KMS-11 (cell line): Measurements from ENCODE around the gene NETO1.

ENCODE experiments used
- H2AFZ ChIP-seq: fragments of 200-600 bp; sonication (generic); 2 replicates; pipeline ENCODE4 v1.6.1; 2016; ENCODE audit warnings: antibody characterized with exemption, mixed run types, low read depth
- H3K27ac ChIP-seq: fragments of 200-600 bp; sonication (generic); 2 replicates; pipeline ENCODE4 v1.6.1; 2016; ENCODE audit warnings: mild to moderate bottlenecking, mixed run types
- H3K27me3 ChIP-seq: fragments of 200-600 bp; sonication (generic); 2 replicates; pipeline ENCODE4 v1.6.1; 2017; ENCODE audit warnings: mild to moderate bottlenecking, low read depth, mixed run types, moderate library complexity; ENCODE audit not compliant: insufficient read depth
- H3K36me3 ChIP-seq: fragments of 200-600 bp; sonication (generic); 2 replicates; pipeline ENCODE4 v1.6.1; 2017; ENCODE audit warnings: mild to moderate bottlenecking, mixed run types; ENCODE audit not compliant: insufficient read depth
- H3K4me1 ChIP-seq: fragments of 200-600 bp; sonication (generic); 2 replicates; pipeline ENCODE4 v1.6.1; 2016; ENCODE audit warnings: mild to moderate bottlenecking, low read depth, mixed run types; ENCODE audit not compliant: poor library complexity, severe bottlenecking
- H3K4me2 ChIP-seq: fragments of 200-600 bp; sonication (generic); 2 replicates; pipeline ENCODE4 v1.7.0; 2016; ENCODE audit warnings: mild to moderate bottlenecking, mixed run types
- H3K4me3 ChIP-seq: fragments of 200-600 bp; sonication (generic); IDR thresholded peaks from 2 replicates; pipeline ENCODE4 v1.6.1; 2017; ENCODE audit warnings: low read depth, low read length, mixed read lengths; ENCODE audit not compliant: insufficient read depth
- H3K79me2 ChIP-seq: fragments of 200-600 bp; sonication (generic); 2 replicates; pipeline ENCODE4 v1.6.1; 2016; ENCODE audit warnings: low read depth, mixed run types; ENCODE audit not compliant: insufficient read depth
- H3K9ac ChIP-seq: fragments of 200-600 bp; sonication (generic); 2 replicates; pipeline ENCODE4 v1.6.1; 2016; ENCODE audit warnings: mild to moderate bottlenecking, mixed run types
- H4K20me1 ChIP-seq: fragments of 200-600 bp; sonication (generic); 2 replicates; pipeline ENCODE4 v1.6.1; 2016; ENCODE audit warnings: mild to moderate bottlenecking, mixed run types; ENCODE audit not compliant: insufficient read depth
- TF ChIP-seq, protein P1 (sequence below): fragments of 200-600 bp; sonication (generic); conservative IDR thresholded peaks from 2 replicates; pipeline ENCODE4 v1.6.1; 2017; ENCODE audit warnings: low read depth, mild to moderate bottlenecking, antibody characterized with exemption, low read length, moderate library complexity, mixed read lengths

The NETO1 gene

DNA sequence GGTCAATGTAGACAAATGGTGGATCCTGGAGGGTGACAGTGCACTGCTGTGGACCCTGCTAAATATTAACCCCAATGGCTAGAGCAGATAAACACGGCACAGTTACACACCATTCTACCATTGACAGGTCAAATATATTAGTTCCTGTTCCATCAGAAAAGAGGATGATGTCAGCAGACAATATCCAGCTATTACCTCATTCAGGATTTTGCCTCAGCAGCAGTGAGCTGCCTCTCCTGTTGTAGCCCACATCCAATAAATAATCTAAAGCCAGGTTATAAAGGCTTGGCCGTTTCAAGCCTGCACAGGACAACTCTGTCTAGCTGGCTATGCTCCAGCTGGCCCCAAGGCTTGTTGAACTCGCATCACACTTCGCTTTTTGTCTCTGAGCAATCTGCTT is 31.6 kb upstream of the NETO1 start:
- Histone ChIP-seq H3K27me3 (no peaks in the 10 kb centered on the region), H3K4me3 (no peak overlapping the region), H3K79me2 (no peaks in the 10 kb centered on the region), H2AFZ (no peak overlapping the region), H3K4me1 (no peaks in the 10 kb centered on the region), H3K36me3 (no peaks in the 10 kb centered on the region), H4K20me1 (no peaks in the 10 kb centered on the region), H3K4me2 (no peak overlapping the region), H3K9ac (no peak overlapping the region), H3K27ac (no peak overlapping the region)
- TF ChIP-seq, protein P1, sequence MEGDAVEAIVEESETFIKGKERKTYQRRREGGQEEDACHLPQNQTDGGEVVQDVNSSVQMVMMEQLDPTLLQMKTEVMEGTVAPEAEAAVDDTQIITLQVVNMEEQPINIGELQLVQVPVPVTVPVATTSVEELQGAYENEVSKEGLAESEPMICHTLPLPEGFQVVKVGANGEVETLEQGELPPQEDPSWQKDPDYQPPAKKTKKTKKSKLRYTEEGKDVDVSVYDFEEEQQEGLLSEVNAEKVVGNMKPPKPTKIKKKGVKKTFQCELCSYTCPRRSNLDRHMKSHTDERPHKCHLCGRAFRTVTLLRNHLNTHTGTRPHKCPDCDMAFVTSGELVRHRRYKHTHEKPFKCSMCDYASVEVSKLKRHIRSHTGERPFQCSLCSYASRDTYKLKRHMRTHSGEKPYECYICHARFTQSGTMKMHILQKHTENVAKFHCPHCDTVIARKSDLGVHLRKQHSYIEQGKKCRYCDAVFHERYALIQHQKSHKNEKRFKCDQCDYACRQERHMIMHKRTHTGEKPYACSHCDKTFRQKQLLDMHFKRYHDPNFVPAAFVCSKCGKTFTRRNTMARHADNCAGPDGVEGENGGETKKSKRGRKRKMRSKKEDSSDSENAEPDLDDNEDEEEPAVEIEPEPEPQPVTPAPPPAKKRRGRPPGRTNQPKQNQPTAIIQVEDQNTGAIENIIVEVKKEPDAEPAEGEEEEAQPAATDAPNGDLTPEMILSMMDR, result no peak

DNA sequence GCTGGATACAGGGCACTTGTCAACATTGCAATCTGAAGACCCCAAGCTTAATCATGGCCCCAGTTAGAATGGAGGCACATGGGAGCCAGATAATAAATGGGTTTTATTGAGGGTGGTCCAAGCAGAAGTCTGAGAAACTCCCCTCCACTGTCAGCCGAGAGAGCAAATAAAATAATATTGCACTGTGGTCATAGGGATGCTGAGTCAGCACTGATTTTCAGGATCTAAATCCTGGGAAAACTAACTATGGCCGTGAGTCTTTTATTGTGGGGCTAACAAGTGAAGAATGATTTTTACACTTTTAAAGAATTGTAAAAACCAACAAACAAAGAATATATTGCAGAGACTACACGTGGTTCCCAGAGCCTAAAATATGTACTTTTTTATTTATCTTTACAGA is 31.1 kb upstream of the NETO1 start:
- Histone ChIP-seq H4K20me1 (no peaks in the 10 kb centered on the region), H3K4me3 (no peak overlapping the region), H3K27ac (no peak overlapping the region), H3K27me3 (no peaks in the 10 kb centered on the region), H3K4me2 (no peak overlapping the region), H2AFZ (no peak overlapping the region), H3K4me1 (no peaks in the 10 kb centered on the region), H3K36me3 (no peaks in the 10 kb centered on the region), H3K9ac (no peak overlapping the region), H3K79me2 (no peaks in the 10 kb centered on the region)
- TF ChIP-seq, protein P1, result no peak

DNA sequence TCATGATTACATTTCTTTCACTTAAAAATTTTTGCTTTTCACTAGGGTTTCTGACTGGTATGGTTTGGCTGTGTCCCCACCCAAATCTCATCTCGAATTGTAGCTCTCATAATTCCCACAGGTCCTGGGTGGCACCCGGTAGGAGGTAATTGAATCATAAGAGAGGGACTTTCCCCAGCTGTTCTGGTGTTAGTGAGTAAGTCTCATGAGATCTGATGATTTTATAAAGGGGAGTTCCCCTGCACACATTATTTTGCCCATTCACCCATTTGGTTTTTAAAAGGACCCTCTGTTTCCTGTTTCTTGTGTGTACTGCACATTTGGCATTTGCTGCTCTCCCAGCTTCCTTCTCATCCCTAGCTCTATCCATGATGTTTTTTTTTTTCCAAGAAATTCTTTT is 27.8 kb upstream of the NETO1 start:
- no peaks in the 10 kb centered on the region for H3K79me2 ChIP-seq
- no peaks in the 10 kb centered on the region for H3K27me3 ChIP-seq
- H2AFZ ChIP-seq, result no peak overlapping the region
- no peaks in the 10 kb centered on the region for H3K36me3 ChIP-seq
- no peak overlapping the region for H3K4me2 ChIP-seq
- no peaks in the 10 kb centered on the region for H4K20me1 ChIP-seq
- TF ChIP-seq, protein P1, result no peak
- no peak overlapping the region for H3K4me3 ChIP-seq
- H3K4me1 ChIP-seq, result no peaks in the 10 kb centered on the region
- H3K27ac ChIP-seq, result no peak overlapping the region
- no peak overlapping the region for H3K9ac ChIP-seq

DNA sequence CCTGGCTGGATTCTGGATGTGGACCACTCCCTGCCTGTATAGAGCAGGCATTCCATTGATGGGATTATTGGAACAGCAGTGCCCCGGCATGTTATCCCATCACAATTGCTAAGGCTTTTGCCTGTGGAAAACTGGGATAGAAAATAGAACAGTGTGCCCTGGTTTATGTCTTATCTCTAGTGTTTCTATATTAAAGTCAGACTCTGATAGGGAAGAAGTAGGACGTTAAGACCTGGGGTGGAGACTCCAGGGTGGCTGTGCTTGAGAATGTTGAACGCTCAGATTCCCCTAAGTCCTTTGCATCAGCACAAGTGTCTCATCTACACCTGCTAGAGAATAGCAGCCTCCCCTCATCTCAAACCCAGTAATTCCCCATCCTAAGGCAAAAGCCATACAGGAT is 10.8 kb upstream of the NETO1 start:
- no peaks in the 10 kb centered on the region for H3K36me3 ChIP-seq
- H3K27me3 ChIP-seq, result no peaks in the 10 kb centered on the region
- no peak overlapping the region for H3K4me3 ChIP-seq
- H3K27ac ChIP-seq, result no peak overlapping the region
- TF ChIP-seq, protein P1, result no peak
- H2AFZ ChIP-seq, result no peak overlapping the region
- no peaks in the 10 kb centered on the region for H4K20me1 ChIP-seq
- no peaks in the 10 kb centered on the region for H3K79me2 ChIP-seq
- H3K4me1 ChIP-seq, result no peaks in the 10 kb centered on the region
- no peak overlapping the region for H3K9ac ChIP-seq
- H3K4me2 ChIP-seq, result no peak overlapping the region

DNA sequence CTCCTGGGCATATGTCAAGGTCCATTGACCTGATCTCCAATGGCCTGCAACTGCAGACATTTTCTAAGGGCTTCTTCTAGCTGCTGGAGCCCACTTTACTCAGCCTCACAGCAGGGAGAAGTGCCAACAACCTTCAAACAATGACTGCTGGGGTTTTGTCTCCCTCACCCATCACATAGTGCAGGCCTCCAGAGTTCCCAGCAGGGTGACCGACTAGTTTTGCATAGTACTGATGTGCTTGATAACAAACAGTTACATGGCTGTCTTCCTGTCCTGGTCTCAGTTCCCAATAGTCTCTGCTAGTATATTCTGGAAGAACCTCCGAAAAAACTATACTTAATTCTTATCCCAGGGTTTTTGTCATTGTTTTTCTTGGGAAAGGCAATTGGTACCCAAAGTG is 10.4 kb upstream of the NETO1 start:
- TF ChIP-seq, protein P1, result no peak
- Histone ChIP-seq H3K79me2 (no peaks in the 10 kb centered on the region), H3K4me3 (no peak overlapping the region), H3K27me3 (no peaks in the 10 kb centered on the region), H3K36me3 (no peaks in the 10 kb centered on the region), H4K20me1 (no peaks in the 10 kb centered on the region), H3K4me1 (no peaks in the 10 kb centered on the region), H2AFZ (no peak overlapping the region), H3K27ac (no peak overlapping the region), H3K4me2 (no peak overlapping the region), H3K9ac (no peak overlapping the region)
